GM23248 (cell line): ENCODE measurements around the gene FKBP14. TPM values are rescaled to one million over a fixed set of nuclear protein-coding genes. Genes with fewer than 3 reads are reported as not detected.

Experiments
- DNase-seq: peaks from one replicate; pipeline ENCODE4 v3.0.0-alpha.2; 2015
- H2AFZ ChIP-seq: fragments of 200-600 bp; sonication (generic); 2 replicates; pipeline ENCODE4 v1.6.1; 2016; ENCODE audit warnings: antibody characterized with exemption
- H3F3A ChIP-seq: fragments of 200-600 bp; sonication (generic); 2 replicates; pipeline ENCODE4 v1.6.1; 2016; ENCODE audit warnings: mild to moderate bottlenecking, antibody characterized with exemption, mixed run types; ENCODE audit not compliant: insufficient read depth
- H3K27ac ChIP-seq: fragments of 200-600 bp; sonication (generic); 2 replicates; pipeline ENCODE4 v1.5.1; 2016; ENCODE audit warnings: mild to moderate bottlenecking
- H3K27me3 ChIP-seq: fragments of 200-600 bp; sonication (generic); replicated peaks from 2 replicates; pipeline ENCODE4 v1.6.1; 2016; ENCODE audit warnings: mild to moderate bottlenecking; ENCODE audit not compliant: insufficient read depth
- H3K36me3 ChIP-seq: fragments of 200-600 bp; sonication (generic); 2 replicates; pipeline ENCODE4 v1.6.1; 2016; ENCODE audit warnings: low read depth, mild to moderate bottlenecking
- H3K4me1 ChIP-seq: fragments of 200-600 bp; sonication (generic); 2 replicates; pipeline ENCODE4 v1.6.1; 2016; ENCODE audit warnings: mild to moderate bottlenecking; ENCODE audit not compliant: insufficient read depth
- H3K4me2 ChIP-seq: fragments of 200-600 bp; sonication (generic); one replicate; pipeline ENCODE4 v1.6.1; 2016; ENCODE audit warnings: mild to moderate bottlenecking; ENCODE audit not compliant: unreplicated experiment
- H3K4me3 ChIP-seq: fragments of 200-600 bp; sonication (generic); 2 replicates; pipeline ENCODE4 v1.5.1; 2016; ENCODE audit warnings: mild to moderate bottlenecking
- H3K79me2 ChIP-seq: fragments of 200-600 bp; sonication (generic); 2 replicates; pipeline ENCODE4 v1.6.1; 2016; ENCODE audit warnings: mild to moderate bottlenecking; ENCODE audit not compliant: insufficient read depth
- H3K9ac ChIP-seq: fragments of 200-600 bp; sonication (generic); 2 replicates; pipeline ENCODE4 v1.6.1; 2016; ENCODE audit warnings: mild to moderate bottlenecking
- H3K9me2 ChIP-seq: fragments of 200-600 bp; sonication (generic); 2 replicates; pipeline ENCODE4 v1.6.1; 2016; ENCODE audit warnings: mixed run types, mild to moderate bottlenecking, moderate library complexity; ENCODE audit not compliant: insufficient read depth
- H3K9me3 ChIP-seq: fragments of 200-600 bp; sonication (generic); one replicate; pipeline ENCODE4 v1.6.1; 2017; ENCODE audit warnings: low read depth
- H4K20me1 ChIP-seq: fragments of 200-600 bp; sonication (generic); 2 replicates; pipeline ENCODE4 v1.6.0; 2016; ENCODE audit not compliant: insufficient read depth
- EZH2 ChIP-seq: fragments of 200-600 bp; sonication (generic); IDR thresholded peaks from 2 replicates; pipeline ENCODE4 v1.6.1; 2018; ENCODE audit warnings: antibody characterized with exemption, mild to moderate bottlenecking; ENCODE audit not compliant: insufficient read depth, poor library complexity, severe bottlenecking
- EZH2phosphoT487 ChIP-seq: fragments of 200-600 bp; sonication (generic); IDR thresholded peaks from 2 replicates; pipeline ENCODE4 v1.6.1; 2018; ENCODE audit warnings: antibody characterized with exemption, moderate library complexity, mild to moderate bottlenecking, low read depth; ENCODE audit not compliant: insufficient read depth
- WGBS, 2 experiments: methylation state at CpG; one replicate each; pipeline ENCODE4 v1.1.6; 2015 to 2017; ENCODE audit warnings: low lambda C conversion rate in 2 of 2, low coverage in 1 of 2; ENCODE audit errors: missing lambda C conversion rate in 2 of 2; 5-methylcytosine and 5-hydroxymethylcytosine counted together
- in situ Hi-C: fragments of 300-500 bp; cut with MboI; formaldehyde crosslinking; loops from 2 replicates; pipeline ENCODE4 v1.15.0; 2020
- polyA plus RNA-seq: library from polyadenylated mRNA; unstranded; fragments of >200 nt; fragmentation: Nextera tagmentation; extraction: Ambion mirVana; gene quantifications from 2 replicates; pipeline ENCODE4 v1.2.1, GENCODE V29; 2016
- total RNA-seq: library from RNA; depleted of rRNA; stranded (reverse); fragments of >200 nt; shearing (Covaris generic); gene quantifications from 2 replicates; pipeline ENCODE4 v1.2.3, GENCODE V29; 2014

Gene FKBP14
- total and polyA plus RNA-seq, 2 experiments from 2014 or later, result 31.8 to 50.7 TPM

GRCh38 chr7:30048582-30048981 is 22.1 kb upstream of the FKBP14 start:
- no peak overlapping the region for H3K9ac ChIP-seq
- no peak overlapping the region for H3K4me3 ChIP-seq
- 86 to 89% methylated on average over 2 of the region's 2 CpGs for WGBS, 2 experiments
- H4K20me1 ChIP-seq, result no peaks in the 10 kb centered on the region
- no peak overlapping the region for H3K4me2 ChIP-seq
- H3K27me3 ChIP-seq, result no peaks in the 10 kb centered on the region
- no peaks in the 10 kb centered on the region for H3K9me2 ChIP-seq
- no peaks in the 10 kb centered on the region; the same call in 1 of the 2 replicates for H3F3A ChIP-seq
- no peak overlapping the region for H2AFZ ChIP-seq
- H3K36me3 ChIP-seq, result peaks cover 17% of the 10 kb centered on the region
- peaks cover 9% of the 10 kb centered on the region; the same call in 1 of the 2 replicates for H3K79me2 ChIP-seq
- no peaks in the 10 kb centered on the region for H3K4me1 ChIP-seq
- no peak overlapping the region for H3K27ac ChIP-seq
- TF ChIP-seq EZH2 (no peak), EZH2phosphoT487 (no peak)
- DNase-seq, result peak; percentile 14
- in situ Hi-C loops, result no loop called here
- no peaks in the 10 kb centered on the region for H3K9me3 ChIP-seq

- Histone ChIP-seq H3F3A (no peaks in the 10 kb centered on the region), H3K9ac (no peak overlapping the region), H3K4me3 (no peak overlapping the region), H3K27me3 (no peaks in the 10 kb centered on the region), H3K79me2 (peaks cover 13% of the 10 kb centered on the region; the same call in 1 of the 2 replicates), H3K27ac (no peak overlapping the region), H3K36me3 (peaks cover 10% of the 10 kb centered on the region), H4K20me1 (no peaks in the 10 kb centered on the region), H3K4me2 (no peak overlapping the region), H3K4me1 (no peaks in the 10 kb centered on the region), H2AFZ (no peak overlapping the region), H3K9me3 (no peaks in the 10 kb centered on the region), H3K9me2 (no peaks in the 10 kb centered on the region)
- WGBS, 2 experiments, result 12 to 18% methylated on average over 2 of the region's 2 CpGs
- TF ChIP-seq EZH2phosphoT487, result no peak
- TF ChIP-seq EZH2, result no peak
- in situ Hi-C loops, result no loop called here
- peak; percentile 31 for DNase-seq
These were observed 20.6 kb upstream of the FKBP14 start for GRCh38 chr7:30047124-30047523.

- H3K27ac ChIP-seq, result no peak overlapping the region
- no peaks in the 10 kb centered on the region for H4K20me1 ChIP-seq
- no peak overlapping the region for H3K4me2 ChIP-seq
- no peaks in the 10 kb centered on the region for H3F3A ChIP-seq
- DNase-seq, result no peak
- in situ Hi-C loops, result no loop called here
- H3K9me3 ChIP-seq, result no peaks in the 10 kb centered on the region
- peaks cover 21% of the 10 kb centered on the region; the same call in 1 of the 2 replicates for H3K79me2 ChIP-seq
- H3K9me2 ChIP-seq, result no peaks in the 10 kb centered on the region
- no peaks in the 10 kb centered on the region for H3K27me3 ChIP-seq
- WGBS, 2 experiments, result 78 to 80% methylated on average over 3 of the region's 3 CpGs
- no peak for TF ChIP-seq EZH2
- TF ChIP-seq EZH2phosphoT487, result no peak
- H2AFZ ChIP-seq, result no peak overlapping the region
- H3K36me3 ChIP-seq, result peaks cover 10% of the 10 kb centered on the region
- no peak overlapping the region for H3K4me3 ChIP-seq
- 0 out of 2 replicates have a peak, but pooled peaks cover 9% of the 10 kb centered on the region for H3K4me1 ChIP-seq
- no peak overlapping the region for H3K9ac ChIP-seq
These were observed 19.7 kb upstream of the FKBP14 start for GRCh38 chr7:30046127-30046770.

GRCh38 chr7:30041526-30042269 is 15.2 kb upstream of the FKBP14 start:
- no peak overlapping the region for H3K4me3 ChIP-seq
- TF ChIP-seq EZH2 (no peak), EZH2phosphoT487 (no peak)
- no peak overlapping the region for H3K9ac ChIP-seq
- in situ Hi-C loops, result no loop called here
- no peaks in the 10 kb centered on the region for H3K27me3 ChIP-seq
- H3K79me2 ChIP-seq, result peaks cover 46% of the 10 kb centered on the region
- no peak overlapping the region for H3K4me2 ChIP-seq
- no peak for DNase-seq
- H3K4me1 ChIP-seq, result peaks cover 26% of the 10 kb centered on the region
- H3K9me2 ChIP-seq, result no peaks in the 10 kb centered on the region
- H3F3A ChIP-seq, result peaks cover 7% of the 10 kb centered on the region; the same call in 1 of the 2 replicates
- H3K36me3 ChIP-seq, result peaks cover 3% of the 10 kb centered on the region; the same call in 1 of the 2 replicates
- H3K27ac ChIP-seq, result no peak overlapping the region
- no peaks in the 10 kb centered on the region for H3K9me3 ChIP-seq
- H4K20me1 ChIP-seq, result no peaks in the 10 kb centered on the region
- 44 to 54% methylated on average over 4 of the region's 4 CpGs for whole genome bisulfite sequencing, 2 experiments
- H2AFZ ChIP-seq, result no peak overlapping the region
